Omental fat pad (tissue), 4 donors: ENCODE measurements around the gene RFK. TPM values are rescaled to one million over a fixed set of nuclear protein-coding genes. Genes with fewer than 3 reads are reported as not detected.

Experiments used
- ATAC-seq: fragments of 150-250 bp; one replicate; pipeline ENCODE4 v1.9.1; 2016; ENCODE audit warnings: mild to moderate bottlenecking, moderate library complexity; ENCODE audit not compliant: low FRiP score
- DNase-seq: peaks from one replicate; pipeline ENCODE4 v3.0.0-alpha.2; 2019; ENCODE audit warnings: low spot score
- CTCF ChIP-seq, 3 donors: fragments of 450-650 bp; IDR thresholded peaks; one replicate each; pipeline ENCODE4 v1.5.1; 2016 to 2017; ENCODE audit warnings: antibody characterized with exemption in 3 of 3, mild to moderate bottlenecking in 3 of 3, moderate library complexity in 2 of 3
- total RNA-seq, 4 donors: library from RNA; depleted of rRNA; stranded (reverse); fragments of >200 nt; gene quantifications; one replicate each; pipeline ENCODE4 v1.1.0, GENCODE V29; 2016

Gene RFK
- total RNA-seq, 4 donors from 2014 or later, result 15.0 to 28.7 (median 19.2) TPM

GRCh38 chr9:76405868-76406267 lies 11.6 kb upstream of the RFK start:
- no peak for DNase-seq
- no peak for TF ChIP-seq CTCF (IDR thresholded peaks at IDR 0.05)
- ATAC-seq, result no peak

- no peak for TF ChIP-seq CTCF (IDR thresholded peaks at IDR 0.05)
- DNase-seq (no peak), ATAC-seq (no peak)
Observed at GRCh38 chr9:76405340-76405739, 11.1 kb upstream of the RFK start.

- DNase-seq (no peak), ATAC-seq (no peak)
Observed at GRCh38 chr9:76404401-76404800, 10.2 kb upstream of the RFK start.

GRCh38 chr9:76403352-76403751 lies 9.1 kb upstream of the RFK start:
- no peak for DNase-seq
- ATAC-seq, result peak; percentile 91
- TF ChIP-seq CTCF (IDR thresholded peaks at IDR 0.05), result no peak

More at GRCh38 chr9:76404401-76404800, 10.2 kb upstream of the RFK start:
- TF ChIP-seq CTCF (IDR thresholded peaks at IDR 0.05), result no peak

- DNase-seq (no peak), ATAC-seq (no peak)
- TF ChIP-seq CTCF (IDR thresholded peaks at IDR 0.05), result no peak
Observed at GRCh38 chr9:76401580-76402354, 7.5 kb upstream of the RFK start.

- DNase-seq, result no peak
- ATAC-seq, result no peak
- no peak for TF ChIP-seq CTCF (IDR thresholded peaks at IDR 0.05)
Observed at GRCh38 chr9:76401176-76401575, 7.0 kb upstream of the RFK start.

- no peak for TF ChIP-seq CTCF (IDR thresholded peaks at IDR 0.05)
- ATAC-seq (no peak), DNase-seq (no peak)
Observed at GRCh38 chr9:76400534-76401096, 6.4 kb upstream of the RFK start.
